Ramos (cell line): ENCODE results near the gene STIP1.

Experiments
- in situ Hi-C: fragments of 300-500 bp; cut with MboI; formaldehyde crosslinking; loops from one replicate; pipeline ENCODE4 v1.14.3; 2022; ENCODE audit warnings: low sequenced_read_pairs; ENCODE audit not compliant: unreplicated experiment

Gene STIP1

DNA sequence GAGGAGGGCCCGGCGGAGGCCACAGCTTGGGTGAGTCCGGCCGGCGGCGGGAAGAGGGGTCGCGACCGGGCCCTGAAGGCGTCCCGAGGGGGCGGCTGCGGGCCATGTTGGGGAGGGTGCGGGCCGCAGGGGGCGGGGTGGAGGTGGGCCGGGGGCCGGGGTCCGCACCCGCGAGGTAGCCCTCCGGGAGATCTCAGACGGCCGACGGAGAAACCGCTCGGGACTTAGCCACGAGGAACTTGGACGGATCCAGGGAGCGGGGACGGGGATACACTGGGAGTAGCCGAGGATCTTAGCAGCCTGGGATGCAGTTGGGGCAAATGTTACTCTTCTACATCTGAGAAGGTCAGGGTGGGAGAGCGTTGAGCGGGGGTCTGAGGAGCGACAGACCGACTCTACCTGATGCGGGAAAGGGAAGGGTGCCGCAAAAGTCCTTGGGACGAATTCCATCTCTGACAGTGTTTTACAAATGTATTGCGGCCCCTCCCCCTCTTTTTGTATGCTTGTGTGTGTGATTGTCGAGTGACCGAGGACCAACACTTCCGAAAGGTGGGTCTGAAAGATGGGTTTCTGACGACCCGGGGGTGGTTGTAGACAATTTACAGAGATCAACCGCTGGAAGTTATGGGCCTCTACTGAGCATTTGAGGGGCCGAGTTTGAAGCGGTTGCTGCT is 658 bp downstream of the STIP1 start:
- in situ Hi-C loops, result no loop called here

DNA sequence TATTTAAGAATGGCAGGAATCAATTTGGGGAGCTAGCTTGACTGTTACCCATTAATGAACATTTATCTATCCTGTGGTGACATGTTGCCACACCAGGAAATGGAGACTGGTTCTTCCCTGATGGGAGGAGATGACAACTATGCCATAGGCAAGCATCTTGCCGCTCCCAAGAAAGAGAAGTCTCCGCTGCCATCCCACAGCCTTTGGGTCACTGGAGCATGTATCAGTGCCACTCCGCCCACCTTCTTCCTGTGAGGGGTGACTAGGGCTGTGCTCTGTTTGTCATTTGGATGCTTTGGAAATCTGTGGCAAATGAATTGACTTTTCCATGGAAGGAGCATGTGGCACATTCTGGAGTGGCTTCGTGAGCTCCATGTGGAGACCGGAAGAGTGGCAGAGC is 6.5 kb downstream of the STIP1 start:
- in situ Hi-C loops, result no loop called here

DNA sequence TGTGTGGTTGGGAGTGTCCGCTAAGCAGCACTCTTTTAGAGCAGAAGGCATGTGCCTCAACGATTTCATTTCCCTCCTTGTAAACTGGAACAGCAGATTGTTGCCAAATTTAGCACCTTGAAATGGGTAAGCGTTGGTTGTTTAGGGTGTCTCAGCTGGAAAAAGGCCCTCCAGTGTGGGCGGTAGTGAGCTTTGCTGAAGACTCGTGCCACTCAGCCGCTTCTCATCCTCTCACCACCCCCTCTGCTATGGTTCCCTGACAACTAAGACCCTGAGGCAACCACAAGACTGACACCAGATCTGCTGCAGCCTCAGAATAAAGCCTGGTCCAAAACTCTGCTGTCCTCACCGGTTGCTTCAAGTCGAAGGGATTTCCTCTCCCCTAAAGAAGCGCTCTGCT is 10.7 kb downstream of the STIP1 start:
- in situ Hi-C loops, result no loop called here

DNA sequence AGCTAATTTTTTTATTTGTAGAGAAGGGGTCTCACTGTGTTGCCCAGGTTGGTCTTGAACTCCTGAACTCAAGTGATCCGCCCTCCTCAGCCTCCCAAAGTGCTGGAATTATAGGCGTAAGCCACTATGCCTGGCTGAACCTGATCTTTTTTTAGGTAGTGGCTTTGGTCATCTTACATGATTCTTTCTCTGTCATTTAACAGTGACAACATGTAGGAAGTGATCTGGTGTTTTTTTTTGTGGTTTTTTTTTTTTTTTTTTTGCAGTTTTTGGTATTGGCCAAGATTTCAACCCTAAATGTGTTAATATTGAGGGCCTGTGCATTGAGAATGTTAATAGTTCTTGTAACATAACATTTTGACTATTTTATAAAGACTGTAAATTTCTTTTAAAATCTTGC is 12.5 kb downstream of the STIP1 start:
- in situ Hi-C loops, result no loop called here

DNA sequence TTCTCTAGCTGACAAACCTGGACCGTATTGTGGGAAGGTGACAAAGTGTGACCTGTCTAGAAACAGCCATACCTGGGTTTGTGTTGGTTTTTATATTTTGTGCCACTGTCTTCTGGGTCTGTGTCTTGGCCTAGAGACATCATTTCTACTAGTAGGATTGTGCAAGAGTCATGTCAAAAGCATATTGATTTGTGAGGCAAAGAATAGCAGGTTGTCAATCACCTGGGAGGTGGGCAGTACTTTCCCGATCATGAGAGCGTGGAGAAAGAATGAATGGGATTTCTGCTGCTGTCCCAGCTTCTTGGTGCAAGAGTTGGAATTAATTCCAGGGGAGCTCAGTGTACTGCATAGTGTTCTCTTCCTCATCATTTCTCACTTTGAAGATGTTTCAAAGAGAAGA is 15.6 kb downstream of the STIP1 start:
- in situ Hi-C loops, result loop anchor here (5.0 kb wide), 1 partner anchor 101 kb away; the partner anchor contains the start of gene CATSPERZ

DNA sequence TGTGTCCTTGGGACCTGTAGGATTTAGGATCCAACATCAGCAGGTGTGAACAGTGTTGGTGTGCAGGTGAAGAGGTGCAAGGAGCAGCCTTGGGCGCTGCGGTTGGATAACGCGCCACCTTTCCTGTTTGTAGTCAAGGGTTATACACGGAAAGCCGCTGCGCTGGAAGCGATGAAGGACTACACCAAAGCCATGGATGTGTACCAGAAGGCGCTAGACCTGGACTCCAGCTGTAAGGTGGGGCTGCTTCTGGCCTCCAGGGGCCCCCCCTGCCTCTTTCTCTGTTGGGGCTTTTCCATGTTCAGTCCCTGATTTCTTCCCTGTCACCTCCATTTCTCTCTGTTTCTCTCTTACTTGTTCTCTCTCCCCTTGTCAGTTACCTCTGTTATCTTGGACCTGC is 17.0 kb downstream of the STIP1 start:
- in situ Hi-C loops, result loop anchor here (5.0 kb wide), 1 partner anchor 99 kb away; the partner anchor contains the start of gene CATSPERZ

DNA sequence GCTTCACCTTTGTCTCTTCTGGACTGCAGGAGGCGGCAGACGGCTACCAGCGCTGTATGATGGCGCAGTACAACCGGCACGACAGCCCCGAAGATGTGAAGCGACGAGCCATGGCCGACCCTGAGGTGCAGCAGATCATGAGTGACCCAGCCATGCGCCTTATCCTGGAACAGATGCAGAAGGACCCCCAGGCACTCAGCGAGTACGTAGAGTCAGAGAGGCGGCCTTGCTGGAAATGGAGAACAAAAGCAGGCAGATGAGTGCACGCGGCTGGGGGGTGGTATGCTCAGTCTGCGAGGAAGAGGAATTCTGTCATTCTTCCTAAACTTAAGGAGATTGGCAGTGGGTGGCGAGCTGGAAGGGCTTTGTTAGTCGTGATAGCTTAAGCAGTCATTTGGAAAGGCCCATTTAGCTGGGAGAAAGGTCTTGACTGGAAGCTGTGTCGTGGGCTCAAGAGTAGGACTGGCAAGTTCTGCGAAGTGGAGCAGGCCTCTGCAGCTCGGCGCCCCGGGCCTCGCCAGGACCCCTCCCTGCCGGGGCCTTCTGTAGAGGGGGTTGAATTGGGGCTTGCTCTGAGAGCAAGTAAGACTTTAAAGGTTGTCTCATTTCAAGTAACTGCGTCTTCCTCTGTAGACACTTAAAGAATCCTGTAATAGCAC is 17.6 kb downstream of the STIP1 start:
- in situ Hi-C loops, result loop anchor here (5.0 kb wide), 1 partner anchor 99 kb away; the partner anchor contains the start of gene CATSPERZ

DNA sequence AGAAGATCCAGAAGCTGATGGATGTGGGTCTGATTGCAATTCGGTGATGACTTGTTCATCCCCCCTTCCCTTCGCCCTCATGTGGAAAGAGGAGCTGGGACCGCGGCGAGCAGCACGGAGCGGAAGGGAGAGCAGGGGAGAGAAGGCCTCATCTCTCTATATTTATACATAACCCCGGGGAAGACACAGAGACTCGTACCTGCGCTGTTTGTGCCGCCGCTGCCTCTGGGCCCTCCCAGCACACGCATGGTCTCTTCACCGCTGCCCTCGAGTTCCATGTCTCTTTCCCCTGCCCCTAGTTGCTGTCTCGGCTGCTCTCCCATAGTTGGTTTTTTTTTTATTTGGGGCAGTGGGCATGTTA is 18.1 kb downstream of the STIP1 start:
- in situ Hi-C loops, result loop anchor here (5.0 kb wide), 1 partner anchor 98 kb away; the partner anchor contains the start of gene CATSPERZ

DNA sequence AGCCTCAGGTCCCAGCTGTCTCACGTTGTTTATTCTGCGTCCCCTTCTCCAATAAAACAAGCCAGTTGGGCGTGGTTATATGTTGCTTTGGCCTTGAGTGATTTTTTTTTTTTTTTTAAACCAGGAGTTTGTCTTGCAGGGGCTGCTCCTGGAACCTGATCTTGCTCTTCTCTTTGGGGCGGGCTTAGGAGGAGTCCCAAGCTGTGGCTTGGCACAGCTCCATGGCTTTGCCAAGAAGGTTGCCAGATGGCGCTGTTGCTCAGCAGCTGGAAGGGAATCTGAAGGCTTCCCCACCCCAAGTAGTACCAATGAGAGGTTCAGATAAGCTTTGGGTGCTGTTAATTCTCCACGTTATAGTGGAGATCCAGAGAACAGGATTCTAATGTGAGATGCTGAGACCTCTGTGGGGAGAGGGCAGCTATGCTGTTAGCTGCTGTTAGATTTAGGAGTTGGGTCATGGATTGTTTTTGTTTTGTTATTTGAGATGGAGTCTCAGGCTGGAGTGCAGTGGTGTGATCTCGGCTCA is 18.6 kb downstream of the STIP1 start:
- in situ Hi-C loops, result loop anchor here (5.0 kb wide), 1 partner anchor 98 kb away; the partner anchor contains the start of gene CATSPERZ

DNA sequence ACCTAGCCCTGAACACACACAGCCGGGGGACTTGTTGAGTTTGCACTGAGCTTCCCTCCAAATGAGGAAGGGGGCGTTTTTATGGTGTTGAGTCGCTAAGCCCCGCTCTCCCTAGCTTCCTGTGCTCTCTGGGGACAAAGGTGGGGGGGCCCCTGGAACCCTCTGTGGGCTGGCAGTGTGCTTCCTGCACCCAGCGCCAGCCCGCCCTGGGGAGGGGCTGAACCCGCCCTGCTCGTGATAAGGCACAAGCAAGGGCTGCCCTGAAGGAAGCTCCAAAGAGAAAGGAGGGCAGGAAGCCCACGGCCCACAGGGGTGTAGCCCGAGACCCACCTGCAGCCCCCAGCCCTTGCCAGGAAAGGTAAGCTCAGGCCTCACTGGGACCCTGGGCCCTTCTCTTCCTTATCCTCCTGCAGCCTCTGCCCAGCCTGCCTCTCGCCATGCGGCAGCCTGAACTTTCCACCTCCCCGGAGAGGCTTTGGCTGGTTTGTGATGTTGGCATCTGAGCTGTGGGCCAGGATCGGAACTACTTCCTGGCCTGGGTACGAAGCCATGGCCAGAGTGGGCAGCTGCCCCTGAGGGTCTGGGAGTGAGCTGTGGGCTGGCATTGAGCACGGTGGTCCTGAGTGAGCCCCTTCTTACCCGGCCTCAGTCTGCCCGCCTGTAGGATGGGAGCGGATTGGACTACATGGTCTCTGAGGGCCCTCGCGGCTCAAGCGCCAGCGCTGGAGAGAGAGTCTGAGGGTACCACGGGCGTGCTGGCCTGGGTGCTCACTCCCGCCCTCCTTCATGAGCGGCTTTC is 20.7 kb downstream of the STIP1 start, which contains the start of gene FERMT3:
FERMT3 (plus strand) TSS at position 265 of the 799 bp plus-strand sequence. CDS start 644 bp downstream, outside the sequence.
- in situ Hi-C loops, result no loop called here

DNA sequence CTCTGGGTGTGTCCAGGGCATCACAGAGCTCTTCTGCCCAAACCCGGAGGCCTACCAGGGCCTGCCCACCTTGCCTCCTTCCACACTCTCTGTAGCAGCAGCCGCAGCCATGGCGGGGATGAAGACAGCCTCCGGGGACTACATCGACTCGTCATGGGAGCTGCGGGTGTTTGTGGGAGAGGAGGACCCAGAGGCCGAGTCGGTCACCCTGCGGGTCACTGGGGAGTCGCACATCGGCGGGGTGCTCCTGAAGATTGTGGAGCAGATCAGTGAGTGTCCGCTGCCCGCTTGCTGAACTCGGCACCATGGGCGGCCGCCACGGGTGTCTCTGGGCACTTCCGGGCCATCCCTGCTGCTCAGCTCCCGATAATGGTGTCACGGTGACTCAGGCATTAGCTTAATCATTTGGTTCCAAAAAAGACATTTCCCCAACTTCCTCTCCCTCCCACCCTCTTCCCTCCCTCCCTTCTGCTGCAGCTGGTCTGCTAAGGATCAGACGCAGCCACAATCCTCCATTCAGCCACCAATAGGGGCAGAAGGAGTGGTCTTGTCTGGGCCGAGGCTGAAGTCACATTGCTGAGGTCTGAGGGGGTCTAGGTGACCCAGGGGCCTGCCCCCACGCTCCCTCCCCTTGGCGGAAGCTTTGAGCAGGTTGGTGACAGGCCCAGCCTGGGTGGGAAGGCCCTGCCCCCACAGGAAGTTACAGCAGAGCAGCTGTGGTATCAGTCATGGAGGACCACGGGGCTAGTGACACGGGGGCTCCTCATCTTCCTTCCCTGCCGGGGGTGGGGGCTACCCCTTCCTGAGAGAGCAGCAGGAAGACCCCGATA is 21.5 kb downstream of the STIP1 start:
- in situ Hi-C loops, result no loop called here

DNA sequence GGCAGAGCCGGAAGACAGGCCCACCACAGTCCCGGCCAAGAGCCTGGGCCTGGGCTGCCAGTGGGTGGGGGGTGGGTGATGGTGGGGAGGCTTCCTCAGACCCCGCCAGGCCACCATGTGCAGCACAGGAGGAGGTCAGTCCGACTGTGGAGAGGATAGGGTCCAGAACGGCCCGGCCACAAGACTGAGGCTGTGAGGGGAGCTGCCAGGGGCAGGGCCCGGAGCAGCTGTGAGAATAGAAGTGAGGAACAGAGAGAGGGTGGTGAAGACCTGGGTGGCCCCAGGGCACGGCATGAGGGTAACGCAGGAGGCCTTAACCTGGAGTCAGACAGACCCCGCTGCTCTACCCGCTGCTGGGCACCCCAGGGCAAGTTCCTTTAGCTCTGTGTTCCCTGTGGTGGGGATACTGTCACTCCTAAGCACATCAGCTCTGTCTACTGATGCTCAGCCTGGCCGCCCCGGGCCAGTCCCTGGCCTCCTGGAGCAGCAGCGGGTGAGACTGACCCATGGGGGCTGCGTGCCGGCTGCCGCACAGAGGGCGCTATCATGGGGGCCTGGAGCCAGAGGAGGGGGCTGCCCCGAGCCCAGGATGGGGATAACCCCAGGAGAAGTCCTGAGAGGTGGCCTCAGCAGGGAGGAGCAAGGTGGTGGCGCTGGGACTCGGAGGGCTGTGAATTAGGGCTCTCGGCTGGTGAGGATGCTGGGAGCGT is 22.3 kb downstream of the STIP1 start:
- in situ Hi-C loops, result no loop called here

DNA sequence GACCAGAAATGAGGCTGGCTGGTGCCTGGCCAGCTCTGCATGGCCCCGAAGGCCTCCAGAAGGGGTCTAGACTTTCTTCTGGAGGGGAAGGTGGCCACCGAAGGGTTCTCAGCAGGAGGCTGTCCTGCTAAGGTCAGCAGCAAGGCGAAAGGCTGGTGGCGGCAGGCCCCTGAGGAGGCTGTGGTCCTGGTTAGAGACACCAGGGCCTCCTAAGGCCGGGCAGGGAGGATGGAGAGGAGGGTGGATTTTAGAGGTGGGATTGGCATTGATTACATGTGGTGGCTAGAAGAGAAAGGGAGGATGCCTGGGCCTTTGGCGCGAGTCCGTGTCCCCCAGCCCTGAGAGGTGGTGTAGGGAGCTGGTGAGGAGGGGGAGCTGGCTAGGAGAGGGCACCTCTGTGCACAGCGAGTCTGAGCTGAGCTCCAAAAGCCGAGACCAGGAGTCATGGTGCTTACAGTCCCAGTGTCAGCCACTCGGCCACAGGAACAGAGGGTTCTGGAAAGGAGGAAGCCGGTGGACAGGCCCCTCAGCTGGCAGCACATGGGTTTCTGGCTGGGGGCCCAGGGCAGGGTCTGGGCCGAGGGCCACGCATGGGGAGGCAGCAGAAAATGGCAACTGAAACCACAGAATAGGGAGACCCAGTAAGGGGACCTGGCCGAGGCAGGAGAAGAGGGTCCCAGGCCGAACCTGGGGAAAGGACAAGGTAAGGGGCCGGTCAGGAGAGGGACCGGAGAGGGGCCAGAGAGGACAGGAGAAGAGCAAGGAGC is 23.0 kb downstream of the STIP1 start:
- in situ Hi-C loops, result no loop called here

DNA sequence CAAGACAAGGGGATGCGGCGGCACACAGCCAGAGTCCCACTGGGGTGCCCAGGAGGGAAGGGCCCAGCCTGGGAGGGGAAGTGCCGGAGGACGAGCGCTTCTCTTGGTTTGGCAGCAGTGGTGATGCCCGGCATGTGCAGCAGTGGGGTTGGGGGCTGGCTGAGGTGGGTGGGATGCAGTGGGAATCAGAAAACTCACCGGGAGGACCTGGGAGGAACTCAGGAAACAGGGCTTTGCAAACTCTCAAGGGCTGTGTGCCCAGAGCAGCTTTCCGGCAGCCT is 23.5 kb downstream of the STIP1 start:
- in situ Hi-C loops, result no loop called here

DNA sequence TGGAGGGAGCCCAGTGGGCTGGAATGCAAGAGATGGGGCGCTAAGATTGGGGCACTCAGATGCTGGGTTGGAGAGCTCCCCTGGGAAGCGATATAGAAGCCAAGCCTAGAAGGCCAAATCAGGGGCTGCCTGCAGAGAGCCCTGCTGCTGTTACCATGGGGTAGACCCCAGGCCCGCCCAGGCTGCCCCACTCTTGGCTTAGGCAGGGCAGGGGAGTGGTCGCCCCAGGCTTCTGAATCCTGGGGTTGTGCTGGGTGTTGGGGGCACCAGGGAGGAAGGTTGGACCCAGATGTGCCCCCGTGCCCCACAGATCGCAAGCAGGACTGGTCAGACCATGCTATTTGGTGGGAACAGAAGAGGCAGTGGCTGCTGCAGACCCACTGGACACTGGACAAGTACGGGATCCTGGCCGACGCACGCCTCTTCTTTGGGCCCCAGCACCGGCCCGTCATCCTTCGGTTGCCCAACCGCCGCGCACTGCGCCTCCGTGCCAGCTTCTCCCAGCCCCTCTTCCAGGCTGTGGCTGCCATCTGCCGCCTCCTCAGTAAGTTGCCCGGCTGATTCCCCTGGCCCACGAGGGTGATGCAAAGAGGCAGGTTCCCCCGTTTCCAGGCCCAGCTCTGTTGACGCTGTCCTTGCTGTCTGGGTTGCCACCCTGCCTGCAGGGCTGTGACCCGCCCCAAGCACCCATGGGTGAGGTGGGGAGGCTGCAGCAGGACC is 24.5 kb downstream of the STIP1 start:
- in situ Hi-C loops, result no loop called here

DNA sequence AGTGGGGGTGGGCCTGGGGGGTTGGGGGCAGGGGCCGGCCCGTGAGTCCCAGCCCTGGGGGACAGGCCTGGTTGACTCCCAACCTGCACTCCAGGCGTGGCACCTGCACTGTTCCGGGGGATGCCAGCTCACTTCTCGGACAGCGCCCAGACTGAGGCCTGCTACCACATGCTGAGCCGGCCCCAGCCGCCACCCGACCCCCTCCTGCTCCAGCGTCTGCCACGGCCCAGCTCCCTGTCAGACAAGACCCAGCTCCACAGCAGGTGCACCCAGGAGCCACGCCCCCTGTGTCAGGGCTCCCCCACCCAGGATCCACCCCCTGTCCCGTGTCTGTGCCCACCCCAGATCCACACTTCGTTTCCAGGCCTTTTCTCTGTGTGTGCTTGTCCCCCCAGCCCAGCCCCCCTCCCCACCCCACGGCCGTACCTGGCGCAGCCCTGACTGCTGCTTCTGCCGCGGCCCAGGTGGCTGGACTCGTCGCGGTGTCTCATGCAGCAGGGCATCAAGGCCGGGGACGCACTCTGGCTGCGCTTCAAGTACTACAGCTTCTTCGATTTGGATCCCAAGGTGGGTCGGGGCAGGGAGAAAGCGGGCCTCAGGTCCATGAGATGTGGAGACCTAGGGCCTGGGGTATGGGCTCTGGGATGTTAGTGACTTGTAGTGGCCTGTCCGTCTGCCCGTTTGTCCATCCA is 25.4 kb downstream of the STIP1 start:
- in situ Hi-C loops, result no loop called here

DNA sequence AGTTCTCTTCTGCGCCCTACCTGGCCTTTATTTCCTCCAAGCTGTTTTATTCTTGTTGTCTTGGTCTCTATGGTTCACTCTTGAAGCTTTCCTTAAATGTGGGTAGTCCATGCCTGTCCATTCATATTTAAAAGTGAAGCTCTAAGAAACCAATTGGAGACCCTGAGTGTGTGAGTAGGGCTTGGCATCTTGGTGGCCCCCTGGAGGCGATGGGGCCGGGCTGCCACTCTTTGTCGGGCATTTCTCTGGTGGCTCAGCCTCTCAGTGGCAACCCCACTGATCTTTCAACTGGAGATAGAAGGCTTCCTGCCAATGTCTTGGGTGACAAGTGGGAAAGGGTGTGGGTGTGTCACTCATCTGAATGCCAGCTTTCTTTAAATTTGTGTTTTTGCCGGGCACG is 30.9 kb downstream of the STIP1 start:
- in situ Hi-C loops, result no loop called here
